Measurements from ENCODE around the gene RAB30. TPM values are rescaled to one million over a fixed set of nuclear protein-coding genes. Genes with fewer than 3 reads are reported as not detected.

The RAB30 gene
- polyA plus RNA-seq, 1 donor from 2014 or later: 36.4 TPM

DNA sequence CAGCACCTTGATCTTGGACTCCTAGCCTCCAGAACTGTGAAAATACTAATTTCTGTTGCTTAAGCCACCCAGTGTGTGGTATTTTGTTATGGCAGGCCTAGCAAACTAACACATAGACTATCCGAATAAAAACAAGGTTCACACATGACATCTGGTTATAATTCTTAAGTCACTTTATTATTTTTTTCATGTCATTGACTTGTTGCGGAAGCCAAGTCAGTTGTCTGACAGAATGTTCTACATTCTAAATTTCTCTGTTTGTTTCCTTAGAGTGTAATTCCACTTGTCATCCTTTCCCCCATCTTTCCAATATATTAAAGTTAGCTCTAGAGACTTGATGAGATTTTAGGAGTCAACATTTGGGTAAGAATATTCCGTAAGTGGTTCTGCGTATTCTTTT is 40.6 kb downstream of the RAB30 start:
- no peak overlapping the region for H3K27ac ChIP-seq (ENCODE audit: low read length)
- peaks cover 8% of the 10 kb centered on the region for H4K20me1 ChIP-seq (ENCODE audit: insufficient read depth)
- H3K9me2 ChIP-seq (ENCODE audit: insufficient read depth, low read length): no peaks in the 10 kb centered on the region
- H3K4me3 ChIP-seq (ENCODE audit: low read length): no peak overlapping the region
- H3K27me3 ChIP-seq (ENCODE audit: insufficient read depth, low read depth, low read length): no peaks in the 10 kb centered on the region
- no peaks in the 10 kb centered on the region for H3K36me3 ChIP-seq (ENCODE audit: insufficient read depth, low read length)
- H3K79me2 ChIP-seq (replicated peaks; ENCODE audit: insufficient read depth, low read length): peaks cover 27% of the 10 kb centered on the region
- no peaks in the 10 kb centered on the region for H3K9me3 ChIP-seq (ENCODE audit: low read length)
- no peak overlapping the region for H3K4me2 ChIP-seq (ENCODE audit: low read length)
- peaks cover 3% of the 10 kb centered on the region for H3F3A ChIP-seq (ENCODE audit: insufficient read depth, low read length, poor library complexity, severe bottlenecking)
- TF ChIP-seq MXI1 (conservative IDR thresholded peaks at IDR 0.05; ENCODE audit: poor library complexity, severe bottlenecking) (no peak), EP300 (conservative IDR thresholded peaks at IDR 0.05; ENCODE audit: poor library complexity, severe bottlenecking) (no peak), SMC3 (conservative IDR thresholded peaks at IDR 0.05; ENCODE audit: poor library complexity) (no peak), RAD21 (conservative IDR thresholded peaks at IDR 0.05) (no peak), EZH2 (IDR thresholded peaks at IDR 0.05; ENCODE audit: borderline replicate concordance, insufficient read depth, low read length, poor library complexity, severe bottlenecking) (no peak), CTCF (IDR thresholded peaks at IDR 0.05; ENCODE audit: poor library complexity, severe bottlenecking) (no peak), POLR2AphosphoS5 (IDR thresholded peaks at IDR 0.05) (no peak), TAF1 (IDR thresholded peaks at IDR 0.05; ENCODE audit: low read depth) (no peak), REST (IDR thresholded peaks at IDR 0.05; ENCODE audit: borderline replicate concordance) (no peak)
- H3K9ac ChIP-seq (ENCODE audit: low read length): no peak overlapping the region
- H2AFZ ChIP-seq (ENCODE audit: low read depth, low read length): no peak overlapping the region

GRCh38 chr11:83027794-83028193 is 43.9 kb downstream of the RAB30 start:
- H3K36me3 ChIP-seq (ENCODE audit: insufficient read depth, low read length): no peaks in the 10 kb centered on the region
- H4K20me1 ChIP-seq (ENCODE audit: insufficient read depth): no peaks in the 10 kb centered on the region
- H3K9me2 ChIP-seq (ENCODE audit: insufficient read depth, low read length): no peaks in the 10 kb centered on the region
- no peak overlapping the region for H2AFZ ChIP-seq (ENCODE audit: low read depth, low read length)
- H3K4me2 ChIP-seq (ENCODE audit: low read length): peak overlapping the region; percentile 31
- H3K9me3 ChIP-seq (ENCODE audit: low read length): no peaks in the 10 kb centered on the region
- H3K27ac ChIP-seq (ENCODE audit: low read length): peak overlapping the region; percentile 38
- no peaks in the 10 kb centered on the region for H3K27me3 ChIP-seq (ENCODE audit: insufficient read depth, low read depth, low read length)
- no peak overlapping the region for H3K9ac ChIP-seq (ENCODE audit: low read length)
- H3K79me2 ChIP-seq (replicated peaks; ENCODE audit: insufficient read depth, low read length): peaks cover 40% of the 10 kb centered on the region
- H3F3A ChIP-seq (ENCODE audit: insufficient read depth, low read length, poor library complexity, severe bottlenecking): peaks cover 3% of the 10 kb centered on the region
- peak overlapping the region; percentile 28 for H3K4me3 ChIP-seq (ENCODE audit: low read length)
- TF ChIP-seq MXI1 (conservative IDR thresholded peaks at IDR 0.05; ENCODE audit: poor library complexity, severe bottlenecking) (no peak), REST (IDR thresholded peaks at IDR 0.05; ENCODE audit: borderline replicate concordance) (no peak), SMC3 (conservative IDR thresholded peaks at IDR 0.05; ENCODE audit: poor library complexity) (no peak), RAD21 (conservative IDR thresholded peaks at IDR 0.05) (no peak), EZH2 (IDR thresholded peaks at IDR 0.05; ENCODE audit: borderline replicate concordance, insufficient read depth, low read length, poor library complexity, severe bottlenecking) (no peak), EP300 (conservative IDR thresholded peaks at IDR 0.05; ENCODE audit: poor library complexity, severe bottlenecking) (peak; percentile 73), POLR2AphosphoS5 (IDR thresholded peaks at IDR 0.05) (peak; percentile 57), CTCF (IDR thresholded peaks at IDR 0.05; ENCODE audit: poor library complexity, severe bottlenecking) (no peak), TAF1 (IDR thresholded peaks at IDR 0.05; ENCODE audit: low read depth) (no peak)
